HG02973 (cell line): ENCODE data around the gene FAHD1.
A peak's percentile ranks its signal among the peaks of the same experiment; 100 is the strongest.

Source experiments
- ATAC-seq: cut with Tn5 transposase; IDR thresholded peaks from one replicate; pipeline ENCODE4 v1.9.1; 2021; ENCODE audit warnings: moderate library complexity; ENCODE audit not compliant: unreplicated experiment

FAHD1 gene

DNA sequence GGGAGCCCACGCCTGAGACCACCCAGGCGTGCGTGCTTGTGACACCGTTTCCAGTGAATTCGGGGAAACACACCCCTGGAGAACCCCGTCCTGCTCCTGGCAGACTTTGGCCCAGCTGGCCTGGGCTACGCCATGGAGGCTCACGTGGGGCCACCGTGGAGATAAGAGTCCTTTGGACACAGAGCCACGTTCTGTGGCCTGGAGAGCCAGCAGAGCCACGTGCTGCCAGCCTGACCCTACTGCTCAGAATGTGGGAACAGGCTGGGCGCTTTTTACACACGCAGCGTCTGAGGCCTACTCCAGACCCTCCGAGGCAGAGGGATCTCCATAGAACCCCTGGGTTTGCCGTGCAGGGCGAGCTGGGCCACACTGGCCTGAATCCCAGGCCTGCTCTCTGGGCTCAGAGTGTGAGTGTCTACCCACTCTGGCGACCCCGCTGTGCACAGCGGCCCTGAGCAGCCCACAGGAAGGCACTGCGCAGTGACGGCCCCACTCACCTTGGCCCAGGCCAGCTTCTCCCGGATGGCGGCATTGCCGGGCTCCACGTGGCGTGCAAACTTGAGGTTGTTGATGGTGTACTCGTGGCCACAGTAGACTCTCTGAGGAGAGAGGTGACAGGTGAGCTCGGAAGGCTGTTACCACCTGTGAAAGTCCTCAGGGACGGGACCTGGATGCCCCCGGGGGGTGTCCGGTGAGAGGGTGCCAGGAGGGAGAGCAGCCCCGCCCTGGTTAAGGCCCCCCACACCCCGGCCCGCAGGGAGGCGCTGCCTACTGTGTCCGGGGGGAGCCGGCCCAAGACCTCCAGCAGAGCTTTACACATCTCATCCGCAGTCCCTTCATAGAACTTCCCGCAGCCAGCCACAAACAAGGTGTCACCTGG lies 10.4 kb upstream of the FAHD1 start:
- no peak for ATAC-seq

DNA sequence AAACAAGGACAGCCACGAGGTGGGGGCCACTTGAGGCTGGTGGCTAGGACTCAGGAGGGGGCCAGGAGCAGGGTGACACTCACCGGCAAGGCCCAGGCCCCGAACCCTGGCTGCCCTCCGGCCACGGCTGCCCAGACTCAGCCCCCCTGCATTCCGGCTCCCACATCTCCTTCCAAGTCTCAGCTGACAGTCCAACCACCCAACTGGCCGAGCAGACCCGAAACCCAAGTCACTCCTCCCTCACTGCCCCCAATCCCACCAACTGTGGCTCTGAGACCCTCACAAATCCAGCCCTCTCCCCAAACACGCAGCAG lies 9.8 kb upstream of the FAHD1 start:
- no peak for ATAC-seq

DNA sequence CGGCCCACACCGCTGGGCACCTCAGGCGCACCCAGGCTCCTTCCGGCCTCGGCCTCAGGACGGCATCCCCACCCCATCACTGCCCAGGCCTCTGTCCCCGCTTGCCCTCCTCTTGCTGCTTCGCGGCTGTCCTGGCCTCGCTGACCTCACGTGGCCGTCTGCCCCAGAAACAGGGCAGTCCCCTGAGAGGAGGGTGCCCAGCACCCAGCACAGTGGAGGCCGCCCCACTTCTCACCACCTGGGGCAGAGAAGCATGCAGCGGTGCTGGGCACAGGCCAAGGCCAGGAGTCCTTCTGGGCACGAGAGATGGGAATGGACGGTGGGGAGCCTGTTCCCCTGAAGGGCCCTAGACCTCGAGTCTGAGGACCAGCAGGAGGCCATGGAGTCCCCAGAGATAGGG lies 9.3 kb upstream of the FAHD1 start:
- no peak for ATAC-seq

DNA sequence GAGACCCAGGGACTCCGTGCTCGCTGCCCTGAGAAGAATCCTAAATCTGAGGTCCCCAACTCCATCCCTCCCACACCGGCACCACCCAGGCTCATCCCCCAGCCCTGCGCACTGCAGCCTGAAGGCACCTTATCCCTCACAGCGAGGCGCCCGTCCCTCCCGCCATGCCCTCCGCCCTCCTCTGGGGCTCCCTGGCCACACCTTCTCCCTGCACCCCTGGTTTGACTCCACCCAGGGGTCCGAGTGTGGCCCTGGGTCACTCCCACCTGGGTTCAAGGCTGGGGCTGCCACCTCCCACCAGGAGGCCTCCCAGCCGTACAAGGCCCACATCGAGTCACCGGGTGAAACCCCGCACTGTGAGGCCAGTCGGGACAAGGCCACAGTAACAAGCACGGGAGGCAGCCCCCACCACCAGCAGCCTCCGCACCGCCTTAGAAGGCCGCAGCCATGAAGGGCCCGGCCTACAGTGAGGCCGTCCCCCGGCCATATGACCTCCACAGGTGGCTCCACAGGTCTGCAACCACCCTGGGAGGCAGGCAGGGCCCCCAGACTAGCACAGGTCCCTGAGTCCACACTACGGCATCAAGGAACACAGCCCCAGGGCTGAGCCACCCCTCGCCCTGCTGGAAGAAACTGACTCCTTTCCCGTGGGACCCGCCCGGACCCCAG lies 8.7 kb upstream of the FAHD1 start:
- no peak for ATAC-seq

DNA sequence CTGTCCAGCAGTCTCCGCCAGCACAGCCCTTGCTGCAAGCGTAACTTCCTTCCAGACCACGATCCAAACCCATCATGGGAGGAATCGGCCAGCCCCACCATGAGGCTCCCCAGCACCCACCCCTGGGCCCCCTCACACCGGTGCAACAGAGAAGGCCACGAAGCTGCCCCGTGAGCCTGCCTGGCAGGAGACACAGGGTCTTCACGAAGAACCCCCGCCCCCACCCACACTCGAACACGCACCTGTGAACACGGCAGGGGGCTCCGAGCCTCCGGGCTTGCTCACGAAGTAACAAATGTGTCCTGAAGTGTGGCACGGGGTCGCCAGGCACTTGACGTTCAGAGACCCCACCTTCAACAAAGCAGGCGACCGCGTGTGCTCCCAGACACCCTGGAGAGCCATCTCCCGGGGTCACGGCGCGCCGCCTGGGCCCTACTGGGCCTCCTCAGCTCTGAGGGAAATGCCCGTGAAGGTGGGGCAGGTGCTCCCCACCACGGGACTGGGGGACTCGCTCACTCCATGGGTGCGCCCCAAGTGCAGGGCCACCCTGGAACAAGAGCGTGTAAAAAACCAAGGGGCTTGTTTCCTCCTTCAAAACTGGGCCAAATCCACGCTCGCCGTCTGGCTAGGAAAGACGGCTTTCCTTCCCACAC lies 8.0 kb upstream of the FAHD1 start:
- no peak for ATAC-seq

DNA sequence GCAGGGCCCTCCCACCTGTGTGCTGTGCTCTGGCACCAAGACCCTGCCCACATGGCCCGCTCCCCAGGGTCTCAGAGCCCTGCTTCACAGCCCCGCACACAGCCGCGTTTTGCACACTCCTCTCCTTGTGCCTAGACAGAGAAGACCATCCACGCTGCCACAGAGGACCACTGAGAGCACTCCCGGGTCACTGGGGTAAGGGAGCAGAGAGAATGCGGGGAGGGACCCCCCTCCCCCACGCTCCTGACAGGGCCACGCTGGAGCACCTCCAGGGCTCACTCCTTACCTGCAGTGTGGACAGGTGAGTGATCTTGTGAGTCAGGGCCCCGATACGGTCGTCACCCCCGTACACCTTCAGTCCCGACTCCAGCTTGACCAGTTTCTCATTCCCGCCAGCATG lies 7.4 kb upstream of the FAHD1 start:
- no peak for ATAC-seq

DNA sequence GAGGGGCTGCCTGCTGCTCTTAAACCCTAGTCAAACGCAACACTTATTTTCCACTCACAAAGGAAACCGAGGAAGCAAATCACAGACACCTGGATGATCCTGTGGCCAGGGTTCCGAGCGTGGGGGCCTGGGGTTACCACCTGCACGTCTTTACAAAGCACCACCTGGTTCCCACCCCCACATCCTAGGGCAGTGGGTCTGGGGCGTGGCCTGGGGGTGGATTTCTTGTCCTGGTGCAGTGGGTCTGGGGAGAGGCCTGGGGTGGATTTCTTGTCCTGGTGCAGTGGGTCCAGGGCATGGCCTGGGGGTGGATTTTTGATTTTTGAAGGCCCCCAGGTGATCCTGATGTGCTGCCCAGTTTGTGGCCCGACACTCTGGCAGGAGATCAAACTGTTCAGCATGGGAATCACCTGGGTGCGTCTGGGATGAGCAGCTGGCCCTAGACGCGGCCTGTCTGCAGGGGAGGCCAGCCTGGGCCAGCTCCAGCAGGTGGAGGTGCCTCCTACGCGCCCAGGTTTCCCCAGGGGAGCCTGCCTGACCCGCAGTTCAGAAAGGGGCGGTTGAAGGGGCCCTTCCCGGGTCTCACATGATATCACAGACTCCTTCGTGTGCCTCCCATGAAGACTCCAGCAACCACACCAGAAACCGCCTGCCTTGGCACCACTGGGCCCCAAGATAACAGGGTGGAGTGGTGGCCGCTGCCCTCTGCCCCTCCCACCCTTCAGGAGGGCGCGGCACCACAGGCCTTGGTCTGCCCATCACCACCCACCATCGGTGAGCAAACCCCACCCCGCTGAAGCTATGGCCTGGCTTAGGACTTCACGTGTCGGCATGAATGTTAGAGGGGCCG lies 6.7 kb upstream of the FAHD1 start:
- ATAC-seq = no peak

DNA sequence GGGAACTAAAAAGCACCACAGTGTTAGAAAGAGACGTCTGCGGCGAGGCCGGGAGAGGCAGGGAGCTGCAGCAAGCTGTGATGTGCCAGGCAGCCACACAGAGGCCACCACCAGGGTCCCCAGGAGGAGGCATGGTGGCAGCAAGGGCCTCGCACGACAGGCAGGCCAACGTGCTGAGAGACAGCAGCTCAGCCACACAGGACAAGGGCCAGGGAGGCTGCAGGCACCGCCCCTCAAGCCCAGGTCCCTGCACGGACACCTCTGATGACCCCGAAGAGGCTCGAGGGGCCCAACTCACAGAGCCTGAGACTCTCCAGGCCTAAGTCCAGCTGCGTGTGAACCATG lies 6.1 kb upstream of the FAHD1 start:
- ATAC-seq = no peak

DNA sequence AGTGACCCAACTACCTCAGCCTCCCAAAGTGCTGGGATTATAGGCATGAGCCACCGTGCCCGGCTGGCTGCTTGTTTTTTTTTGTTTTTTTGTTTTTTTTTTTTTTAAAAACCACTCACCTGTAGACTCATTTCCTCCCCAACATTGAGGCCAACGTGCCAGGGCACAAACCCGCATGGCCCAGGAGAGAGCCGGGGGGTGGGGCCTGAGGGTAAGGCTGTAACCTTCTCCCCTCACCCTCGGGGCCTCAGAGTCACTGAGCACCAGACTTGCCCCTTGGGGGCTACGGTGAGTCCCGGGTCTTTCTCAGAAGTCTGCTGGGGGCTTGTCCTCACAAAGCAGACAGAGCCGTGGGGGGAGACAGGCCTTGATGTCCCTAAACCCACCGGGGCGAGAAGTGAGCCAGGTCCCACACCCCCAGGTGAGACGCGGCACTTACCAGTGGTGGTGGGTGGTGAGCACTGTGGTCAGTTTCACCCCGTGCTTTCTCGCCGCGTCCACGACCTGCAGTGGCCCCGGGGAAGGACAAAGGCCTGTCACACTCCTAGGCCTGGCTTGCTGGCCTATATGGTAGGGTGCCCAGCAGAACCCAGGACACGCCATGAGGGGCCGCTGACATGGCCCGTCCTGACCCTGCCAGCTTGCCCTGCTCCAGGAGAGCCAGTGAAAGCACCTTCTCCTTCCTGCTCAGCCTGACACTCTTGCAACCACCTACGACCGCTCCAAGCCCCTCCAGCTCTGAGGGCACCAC lies 5.0 kb upstream of the FAHD1 start:
- ATAC-seq = no peak

DNA sequence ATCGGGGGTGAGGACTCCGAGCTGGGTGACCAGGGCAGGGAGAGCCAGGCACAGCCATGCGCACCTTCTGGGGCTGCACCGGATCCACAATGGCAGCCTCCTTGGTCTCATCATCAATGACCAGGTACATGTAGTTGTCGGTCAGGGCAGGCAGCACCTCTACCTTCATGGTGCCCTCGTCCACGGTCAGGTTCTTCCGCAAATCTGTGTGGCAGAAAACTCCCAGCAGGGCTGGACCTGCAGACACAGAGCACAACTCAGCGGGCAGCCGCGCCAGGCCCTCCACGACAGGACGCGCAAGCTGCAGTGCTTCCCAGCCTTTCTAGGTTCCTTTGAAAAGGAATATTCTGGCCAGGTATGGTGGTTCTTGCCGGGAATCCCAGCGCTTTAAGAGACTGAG lies 4.2 kb upstream of the FAHD1 start:
- no peak for ATAC-seq

DNA sequence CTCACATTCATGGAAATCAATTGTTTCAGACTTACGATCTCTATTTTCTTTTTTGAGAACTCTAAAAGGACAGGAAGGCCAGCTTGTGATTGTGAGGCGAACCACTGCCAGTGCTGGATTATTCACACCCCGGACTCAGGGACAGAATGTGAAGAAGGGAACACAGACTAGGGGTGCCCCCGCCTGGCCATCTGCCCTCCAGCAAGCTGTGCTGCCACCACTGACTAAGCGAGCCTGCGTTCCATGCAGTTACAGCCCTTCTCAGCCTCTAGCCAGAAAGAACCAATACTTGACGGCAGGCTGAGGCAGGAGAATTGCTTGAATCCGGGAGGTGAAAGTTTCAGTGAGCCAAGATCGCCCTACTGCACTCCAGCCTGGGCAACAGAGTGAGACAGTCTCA lies 3.2 kb upstream of the FAHD1 start:
- no peak for ATAC-seq

DNA sequence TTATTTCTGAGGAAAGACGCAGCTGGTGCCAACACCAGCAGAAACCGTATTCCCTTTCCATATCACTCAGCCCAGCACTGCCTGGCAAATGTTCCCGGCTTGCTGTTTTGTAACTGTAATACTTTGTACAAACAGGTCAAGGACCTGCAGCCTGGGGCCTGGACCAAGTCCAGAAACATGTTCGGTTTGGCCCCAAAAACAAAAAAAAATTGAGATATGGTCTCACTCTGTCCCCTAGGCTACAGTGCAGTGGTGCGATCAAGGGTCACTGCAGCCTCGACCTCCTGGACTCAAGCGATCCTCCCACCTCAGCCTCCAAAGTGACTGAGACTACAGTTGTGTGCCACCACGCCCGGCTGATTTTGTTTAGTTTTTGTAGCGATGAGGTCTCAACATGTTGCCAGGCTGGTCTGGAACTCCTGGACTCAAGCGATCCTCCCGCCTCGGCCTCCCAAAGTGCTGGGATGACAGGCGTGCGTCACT lies 1.6 kb upstream of the FAHD1 start:
- ATAC-seq = no peak

DNA sequence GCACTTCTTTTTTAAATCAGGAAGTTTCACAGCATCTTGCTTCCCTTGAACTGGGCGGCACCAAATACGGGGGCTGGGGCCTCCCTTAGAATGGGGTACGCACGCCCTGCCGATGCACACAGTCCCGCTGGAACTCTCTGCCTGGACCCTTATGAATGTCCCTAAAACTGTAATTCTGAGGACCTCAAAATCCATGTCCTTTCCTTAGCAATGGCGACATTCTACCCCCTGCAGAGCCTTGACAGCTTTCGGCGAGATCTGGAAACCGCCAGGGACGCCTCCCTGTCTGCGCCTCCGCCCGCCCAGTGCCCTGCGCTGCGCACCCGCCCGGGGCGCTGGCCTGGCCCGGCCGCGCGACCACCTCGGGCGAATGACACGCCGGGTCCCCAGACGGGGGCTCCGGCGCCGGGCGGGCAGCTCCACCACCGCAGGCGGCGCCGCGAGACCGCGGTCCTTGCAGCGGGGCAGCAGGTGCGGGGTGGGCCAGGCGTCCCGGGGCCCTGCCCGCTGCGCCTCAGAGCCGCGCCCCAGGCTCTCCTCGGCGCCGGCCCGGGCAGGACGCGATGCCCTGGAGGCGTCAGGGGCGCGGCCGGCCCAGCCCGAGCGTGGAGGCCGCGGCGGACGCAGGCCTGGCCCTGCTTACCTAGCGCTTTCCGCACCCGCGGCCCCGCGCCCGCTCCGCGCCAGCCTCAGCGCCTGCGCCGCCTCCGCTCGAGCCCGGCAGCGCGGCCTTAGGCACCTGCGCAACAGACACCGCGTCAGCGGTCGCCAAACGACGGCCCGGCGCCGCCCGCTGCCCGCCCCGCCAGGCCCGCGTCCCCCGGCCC lies 929 bp upstream of the FAHD1 start:
- ATAC-seq = peak; percentile 38

DNA sequence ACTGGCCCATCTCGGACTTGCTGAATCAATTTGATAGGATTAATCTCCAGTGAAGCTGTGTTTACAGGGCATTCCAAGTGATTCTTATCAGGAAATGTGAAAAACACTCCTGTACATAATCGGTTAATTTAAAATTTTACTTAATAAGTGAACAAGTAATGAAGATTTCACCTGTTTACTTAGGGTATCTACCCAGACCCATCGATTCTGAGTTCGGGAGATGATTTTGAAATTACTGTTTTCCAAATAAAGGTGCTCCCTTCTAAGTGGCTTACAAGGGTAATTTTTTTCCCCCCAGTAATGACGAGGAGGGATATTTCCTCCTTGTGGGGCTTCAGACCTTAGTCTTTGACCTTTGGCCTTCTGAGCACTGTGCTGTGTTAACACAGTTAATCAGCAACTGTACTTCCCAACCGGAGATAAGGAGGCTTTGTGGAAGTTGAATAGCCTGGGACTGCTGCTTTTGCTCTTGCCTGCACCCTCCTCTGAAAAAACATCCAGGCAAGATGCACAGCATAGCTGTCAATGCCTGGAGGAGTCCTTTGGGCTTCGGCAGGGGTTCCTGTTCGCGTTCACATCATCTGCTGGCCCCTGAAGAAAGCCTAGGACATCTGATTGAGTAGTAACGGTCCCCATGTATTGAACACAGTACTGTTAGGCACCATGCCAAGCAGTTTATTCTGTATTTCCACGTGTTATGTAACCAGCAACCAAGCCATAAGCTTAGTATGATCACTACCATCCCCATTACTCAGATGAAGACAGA lies 1.8 kb downstream of the FAHD1 start:
- ATAC-seq = no peak

DNA sequence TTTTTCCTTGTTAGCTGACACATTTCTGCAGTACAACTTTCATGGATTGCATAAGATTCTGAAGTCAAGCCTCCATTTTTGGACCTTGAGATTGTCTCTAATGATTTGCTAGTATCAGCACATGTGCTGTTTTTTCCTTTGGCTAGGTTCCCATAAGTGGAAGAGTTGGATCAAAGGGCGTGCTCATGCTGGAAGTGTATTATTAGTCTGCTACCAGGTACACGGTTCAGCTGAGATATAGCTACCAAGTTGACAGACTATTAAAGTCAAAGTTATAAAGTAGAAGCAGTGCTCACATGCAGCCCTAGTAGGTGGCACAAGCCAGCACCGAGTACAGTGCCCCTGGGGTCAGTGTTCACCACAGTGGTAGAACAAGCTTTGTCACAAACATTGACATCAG lies 3.2 kb downstream of the FAHD1 start:
- ATAC-seq = no peak

DNA sequence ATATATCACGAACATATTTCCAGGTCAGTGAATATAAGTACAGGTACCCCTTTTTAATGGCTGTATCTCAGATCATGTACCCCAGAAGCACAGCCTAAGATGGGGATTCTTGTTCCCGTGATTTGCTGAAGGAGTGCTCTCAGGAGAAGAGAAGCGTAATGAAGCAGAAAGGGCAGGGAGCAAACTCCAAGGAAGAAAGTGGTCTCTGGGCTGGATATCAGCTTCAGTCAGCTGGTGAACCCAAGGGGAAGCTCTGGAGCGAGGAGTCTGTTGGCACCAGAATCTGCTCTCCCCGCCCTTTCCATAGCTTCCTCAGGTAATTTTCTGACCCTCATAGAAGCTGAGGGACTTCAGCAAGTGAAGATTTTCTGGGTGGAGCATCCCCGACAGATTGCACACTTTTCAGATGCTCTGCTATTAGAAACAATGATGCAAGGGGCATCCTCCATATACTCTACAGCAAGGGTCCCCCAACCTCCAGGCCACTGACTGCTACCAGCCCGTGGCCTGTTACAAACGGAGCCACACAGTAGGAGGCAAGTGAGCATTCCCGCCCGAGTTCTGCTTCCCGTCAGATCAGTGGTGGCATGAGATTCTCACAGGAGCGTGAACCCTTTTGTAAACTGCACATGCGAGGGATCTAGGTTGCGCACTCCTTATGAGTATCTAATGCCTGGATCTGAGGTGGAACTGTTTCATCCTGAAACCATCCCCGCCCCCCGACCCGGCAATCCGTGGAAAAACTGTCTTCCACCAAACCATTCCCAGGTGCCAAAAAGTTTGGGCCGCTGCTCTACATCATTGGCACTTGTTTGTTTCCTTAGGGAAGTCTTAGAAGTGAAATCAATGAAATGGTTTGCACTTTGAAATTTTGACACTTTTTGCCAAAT lies 4.4 kb downstream of the FAHD1 start:
- ATAC-seq = no peak

DNA sequence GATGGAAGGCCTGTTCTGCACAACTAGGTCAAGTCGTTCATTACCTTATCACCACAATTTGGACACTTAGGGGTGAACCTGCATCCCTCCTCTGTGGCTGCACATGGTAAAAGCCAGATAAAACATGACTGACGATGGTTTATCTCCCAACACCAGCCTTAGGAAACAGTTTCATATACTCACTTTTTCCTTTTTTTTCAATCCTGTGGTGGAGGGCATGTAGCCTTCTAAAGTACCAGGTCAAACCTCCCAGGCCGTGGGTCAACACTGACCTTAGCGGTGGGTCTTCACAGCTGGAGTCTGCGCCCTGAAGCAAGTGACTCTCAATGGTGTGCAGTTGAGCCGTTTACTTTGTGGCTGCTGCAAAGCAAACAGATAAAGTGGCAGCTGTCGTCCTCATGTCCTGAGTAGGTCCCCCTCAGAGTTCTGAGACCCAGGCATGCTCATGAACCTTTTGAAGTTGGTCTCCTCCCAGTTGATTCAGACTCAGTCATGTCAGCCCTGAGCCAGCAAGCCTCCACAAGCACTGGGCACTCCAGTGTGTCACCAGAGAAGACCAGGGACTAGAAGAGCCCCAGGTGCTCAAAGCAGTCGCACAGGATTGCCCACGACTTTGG lies 5.9 kb downstream of the FAHD1 start:
- no peak for ATAC-seq

DNA sequence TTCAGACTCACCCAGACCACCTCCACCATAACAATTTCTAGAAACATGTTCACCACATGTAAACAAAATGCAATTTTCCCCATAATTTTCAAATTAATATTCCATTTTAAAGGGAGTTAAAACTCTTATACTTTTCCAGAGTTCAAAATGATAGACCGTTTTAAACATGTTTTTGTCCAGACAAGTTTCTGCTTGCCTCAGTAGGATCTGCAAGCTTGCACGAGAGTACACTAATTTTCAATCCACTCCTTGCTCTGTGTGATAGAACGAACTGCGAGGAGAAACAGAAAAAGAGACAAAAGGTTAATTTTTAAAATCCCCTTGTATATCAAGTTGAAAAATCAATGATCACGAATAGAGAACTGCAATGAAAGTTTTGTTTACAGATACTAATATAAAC lies 7.1 kb downstream of the FAHD1 start:
- ATAC-seq = no peak
